ENCODE data around the gene ALPL. TPM values are rescaled to one million over a fixed set of nuclear protein-coding genes. Genes with fewer than 3 reads are reported as not detected.

ALPL gene
- total RNA-seq, 3 donors from 2014 or later, result 2.9 to 98.0 (median 17.4) TPM

DNA sequence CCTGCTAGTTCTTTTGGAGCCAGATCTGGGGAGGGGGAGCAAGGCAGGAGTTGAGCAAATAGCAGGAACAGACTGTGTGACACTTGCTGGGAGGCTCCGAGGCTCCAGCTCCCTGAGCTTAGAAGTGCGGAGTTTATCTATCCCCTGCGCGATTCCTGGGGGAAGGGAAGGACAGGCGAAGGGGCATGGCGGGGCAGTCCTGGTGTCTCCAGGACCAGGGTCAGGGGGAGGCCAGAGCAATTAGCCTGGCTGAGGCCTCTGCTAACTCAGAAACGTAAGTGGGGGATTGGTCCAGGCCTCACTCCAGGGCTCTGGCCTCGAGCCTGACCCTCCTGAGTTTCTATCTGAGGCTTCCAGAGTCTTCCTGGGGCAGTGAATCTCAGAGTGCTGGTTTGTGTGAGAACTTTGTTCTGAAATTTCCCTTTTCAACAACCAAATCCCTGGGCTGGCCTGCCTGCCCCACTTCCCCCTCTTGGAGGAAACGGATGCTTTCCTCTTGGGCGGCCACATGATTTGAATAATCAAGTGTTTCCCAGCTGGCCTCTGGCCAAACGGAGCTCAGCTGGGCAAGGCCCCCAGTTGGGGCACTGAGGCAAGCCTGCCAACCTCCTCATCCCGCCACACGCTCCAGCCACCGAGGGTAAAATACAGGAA lies 15.6 kb downstream of the ALPL start:
- H3K4me1 ChIP-seq, result no peaks in the 10 kb centered on the region
- no peak overlapping the region for H3K4me3 ChIP-seq
- TF ChIP-seq POLR2A (IDR thresholded peaks at IDR 0.05), result no peak
- TF ChIP-seq POLR2AphosphoS5 (IDR thresholded peaks at IDR 0.05), result no peak
- no peak for TF ChIP-seq CTCF (IDR thresholded peaks at IDR 0.05)
- H3K27me3 ChIP-seq, result no peaks in the 10 kb centered on the region
- intact Hi-C loops (cut with DNase I; ENCODE audit: low total_unique reads), result no loop called here
- H3K27ac ChIP-seq, result peak overlapping the region; percentile 68 to 74
- no peaks in the 10 kb centered on the region for H3K36me3 ChIP-seq
- no peaks in the 10 kb centered on the region for H3K9me3 ChIP-seq
- DNase-seq (ENCODE audit: low spot score in 2 of 2), result no peak

DNA sequence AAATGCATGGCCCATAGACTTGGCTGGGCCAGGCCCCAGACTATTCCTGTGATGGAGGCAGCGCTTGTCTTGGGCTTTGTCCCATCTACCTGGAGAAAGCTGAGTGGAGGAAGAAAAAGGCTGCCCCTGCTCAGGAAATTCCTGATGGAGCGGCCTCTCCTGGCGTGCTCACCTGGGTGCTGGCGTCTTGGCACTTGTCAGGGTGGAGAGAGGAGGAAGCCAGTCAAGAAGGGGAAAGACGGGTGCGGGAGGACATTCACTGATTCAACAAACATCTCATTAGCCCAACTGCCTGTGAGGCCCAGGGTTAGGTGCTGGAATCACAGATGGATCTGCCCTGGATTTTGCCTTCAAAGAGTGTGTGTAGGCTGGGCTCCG lies 16.1 kb downstream of the ALPL start:
- no peaks in the 10 kb centered on the region for H3K27me3 ChIP-seq
- H3K4me1 ChIP-seq, result no peaks in the 10 kb centered on the region
- no peak overlapping the region for H3K4me3 ChIP-seq
- no peak for DNase-seq (ENCODE audit: low spot score in 2 of 2)
- peak overlapping the region; percentile 68 to 74 for H3K27ac ChIP-seq
- no peaks in the 10 kb centered on the region for H3K9me3 ChIP-seq
- TF ChIP-seq POLR2A (IDR thresholded peaks at IDR 0.05) (no peak), POLR2AphosphoS5 (IDR thresholded peaks at IDR 0.05) (no peak), CTCF (IDR thresholded peaks at IDR 0.05) (no peak)
- H3K36me3 ChIP-seq, result no peaks in the 10 kb centered on the region
- intact Hi-C loops (cut with DNase I; ENCODE audit: low total_unique reads), result no loop called here

DNA sequence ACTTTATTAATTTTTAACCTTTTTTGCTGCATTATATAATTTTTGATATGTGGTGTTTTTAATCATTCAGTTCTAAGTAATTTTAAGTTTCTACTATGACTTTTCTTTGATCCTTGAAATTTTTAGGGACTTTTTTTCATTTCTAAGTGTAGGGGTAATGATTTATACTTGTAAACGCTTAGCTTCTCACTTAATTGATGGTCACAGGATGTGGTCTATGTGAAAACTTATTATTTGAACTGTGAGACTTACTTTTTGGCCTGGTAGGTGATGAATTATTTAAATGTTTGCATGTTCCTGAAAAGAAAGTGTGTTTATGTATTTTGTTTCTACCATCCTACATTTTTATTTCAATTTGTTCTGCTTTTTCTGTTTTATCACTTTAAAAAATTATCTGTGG lies 17.2 kb downstream of the ALPL start:
- no peak for TF ChIP-seq CTCF (IDR thresholded peaks at IDR 0.05)
- TF ChIP-seq POLR2A (IDR thresholded peaks at IDR 0.05), result no peak
- TF ChIP-seq POLR2AphosphoS5 (IDR thresholded peaks at IDR 0.05), result no peak
- H3K4me3 ChIP-seq, result no peak overlapping the region
- H3K27me3 ChIP-seq, result no peaks in the 10 kb centered on the region
- H3K4me1 ChIP-seq, result no peaks in the 10 kb centered on the region
- intact Hi-C loops (cut with DNase I; ENCODE audit: low total_unique reads), result no loop called here
- no peak overlapping the region for H3K27ac ChIP-seq
- H3K36me3 ChIP-seq, result no peaks in the 10 kb centered on the region
- DNase-seq (ENCODE audit: low spot score in 2 of 2), result no peak
- H3K9me3 ChIP-seq, result no peaks in the 10 kb centered on the region

GRCh38 chr1:21530368-21531016 lies 21.3 kb downstream of the ALPL start:
- TF ChIP-seq POLR2A (IDR thresholded peaks at IDR 0.05) (no peak), POLR2AphosphoS5 (IDR thresholded peaks at IDR 0.05) (no peak), CTCF (IDR thresholded peaks at IDR 0.05) (no peak)
- Histone ChIP-seq H3K27ac (no peak overlapping the region), H3K36me3 (no peaks in the 10 kb centered on the region), H3K4me1 (peaks cover 0 to 9% of the 10 kb centered on the region in 2 donors), H3K9me3 (no peaks in the 10 kb centered on the region), H3K4me3 (no peak overlapping the region), H3K27me3 (no peaks in the 10 kb centered on the region)
- DNase-seq (ENCODE audit: low spot score in 2 of 2), result no peak
- intact Hi-C loops (cut with DNase I; ENCODE audit: low total_unique reads), result no loop called here

DNA sequence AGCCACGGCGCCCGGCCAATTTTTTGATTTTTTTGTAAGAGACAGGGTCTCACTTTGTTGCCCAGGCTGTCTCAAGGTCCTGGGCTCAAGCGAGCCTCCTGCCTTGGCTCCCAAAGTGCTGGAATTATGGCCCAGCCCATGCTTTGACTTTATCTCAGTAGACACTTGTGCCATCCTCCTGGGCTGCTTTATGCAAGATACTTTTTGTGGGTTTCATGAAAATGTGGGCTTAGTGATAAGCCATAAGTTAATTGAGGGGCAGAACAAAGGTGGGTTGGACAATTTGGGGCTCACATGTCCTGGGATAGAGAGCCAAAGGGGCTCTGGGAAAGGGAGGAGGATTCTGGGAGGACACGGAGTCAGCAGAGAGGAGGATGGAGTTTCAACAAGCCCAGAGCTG lies 22.0 kb downstream of the ALPL start:
- peaks cover 0 to 9% of the 10 kb centered on the region in 2 donors for H3K4me1 ChIP-seq
- H3K4me3 ChIP-seq, result no peak overlapping the region
- DNase-seq (ENCODE audit: low spot score in 2 of 2), result no peak
- TF ChIP-seq CTCF (IDR thresholded peaks at IDR 0.05) (no peak), POLR2AphosphoS5 (IDR thresholded peaks at IDR 0.05) (no peak), POLR2A (IDR thresholded peaks at IDR 0.05) (no peak)
- no peaks in the 10 kb centered on the region for H3K36me3 ChIP-seq
- H3K9me3 ChIP-seq, result no peaks in the 10 kb centered on the region
- intact Hi-C loops (cut with DNase I; ENCODE audit: low total_unique reads), result no loop called here
- H3K27me3 ChIP-seq, result no peaks in the 10 kb centered on the region
- no peak overlapping the region for H3K27ac ChIP-seq

All from breast epithelium (tissue), 4 donors.